Thymus (tissue), 11 donors: Measurements from ENCODE around the gene ANGEL2. TPM values are rescaled to one million over a fixed set of nuclear protein-coding genes. Genes with fewer than 3 reads are reported as not detected.
A peak's percentile ranks its signal among the peaks of the same experiment; 100 is the strongest.

Experiments used
- DNase-seq, 9 donors: peaks; one replicate each; pipeline ENCODE4 v3.0.0-alpha.2; 2013; ENCODE audit warnings: low spot score in 9 of 9, low read depth in 6 of 9, missing footprints in 1 of 9
- H3K27ac ChIP-seq, 2 donors: one replicate each; pipeline ENCODE4 v1.5.1; 2013; ENCODE audit warnings: control low read depth in 1 of 2, low read depth in 1 of 2, low read length in 1 of 2, mild to moderate bottlenecking in 1 of 2, moderate library complexity in 1 of 2
- H3K27me3 ChIP-seq, 2 donors: one replicate each; pipeline ENCODE4 v1.5.1; 2013; ENCODE audit warnings: low read length in 1 of 2; ENCODE audit not compliant: control insufficient read depth in 2 of 2, insufficient read depth in 1 of 2
- H3K36me3 ChIP-seq, 2 donors: one replicate each; pipeline ENCODE4 v1.5.1; 2013; ENCODE audit warnings: low read length in 1 of 2, mild to moderate bottlenecking in 1 of 2, moderate library complexity in 1 of 2; ENCODE audit not compliant: control insufficient read depth in 2 of 2, insufficient read depth in 2 of 2
- H3K4me1 ChIP-seq, 2 donors: one replicate each; pipeline ENCODE4 v1.5.1; 2013; ENCODE audit warnings: low read length in 2 of 2; ENCODE audit not compliant: control insufficient read depth in 2 of 2, insufficient read depth in 2 of 2
- H3K4me3 ChIP-seq, 2 donors: one replicate each; pipeline ENCODE4 v1.5.1; 2013; ENCODE audit warnings: low read length in 2 of 2, control low read depth in 1 of 2, mild to moderate bottlenecking in 1 of 2
- H3K9me3 ChIP-seq, 2 donors: one replicate each; pipeline ENCODE4 v1.5.1; 2013; ENCODE audit warnings: low read length in 1 of 2, mild to moderate bottlenecking in 1 of 2; ENCODE audit not compliant: control insufficient read depth in 2 of 2, insufficient read depth in 1 of 2
- WGBS: extraction: QIAGEN DNeasy Blood & Tissue Kit; methylation state at CpG from one replicate; pipeline ENCODE4 v1.1.7; 2013; 5-methylcytosine and 5-hydroxymethylcytosine counted together
- polyA plus RNA-seq: library from polyadenylated mRNA; stranded (reverse); fragments of 200-250 nt; gene quantifications from one replicate; pipeline ENCODE4 v1.2.3, GENCODE V29; 2013
- total RNA-seq: library from RNA; stranded (reverse); fragments of 120-200 nt; gene quantifications from one replicate; pipeline ENCODE4 v1.2.4, GENCODE V29; 2013
- donor health status: healthy.

Gene ANGEL2
- total and polyA plus RNA-seq, 2 donors: 27.5 to 35.6 TPM

DNA sequence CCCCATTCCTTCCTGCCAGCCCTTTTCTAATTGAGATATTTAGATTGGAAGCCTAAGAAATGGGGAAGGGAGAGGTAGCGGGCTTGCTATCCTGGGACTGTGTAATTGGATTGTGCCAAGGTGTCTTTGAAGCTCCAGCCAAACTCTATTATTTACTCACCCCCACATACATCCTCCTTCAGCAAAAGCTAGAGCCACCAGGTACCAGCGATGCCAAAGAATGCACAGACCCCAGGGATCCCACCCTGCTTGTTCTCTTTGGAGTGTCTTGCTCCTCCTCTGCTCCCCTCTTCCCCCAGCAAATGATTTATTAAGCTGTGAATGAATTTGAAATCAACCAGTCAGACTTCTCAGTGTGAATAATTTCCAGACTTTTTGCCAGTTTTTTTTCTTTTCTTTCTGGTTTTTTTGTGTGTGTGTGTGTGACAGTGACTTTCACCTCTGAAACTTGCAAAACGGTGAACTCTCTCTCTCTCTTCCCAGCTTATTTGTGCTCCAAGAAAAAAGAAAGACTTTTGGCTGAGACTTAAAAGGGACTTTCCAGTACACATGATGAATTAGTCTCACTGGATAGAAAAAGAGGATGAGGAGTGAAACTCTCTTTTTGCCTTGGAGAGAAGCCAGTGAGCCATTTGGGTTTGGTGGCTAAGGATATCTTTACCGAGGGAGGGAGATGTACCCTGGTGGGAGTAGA lies 63.6 kb downstream of the ANGEL2 start:
- peak in 1 of 9 donors; percentile 25 for DNase-seq
- H3K9me3 ChIP-seq: peaks cover 0 to 2% of the 10 kb centered on the region in 2 donors
- peaks cover 3 to 39% of the 10 kb centered on the region in 2 donors for H3K4me1 ChIP-seq
- no peaks in the 10 kb centered on the region for H3K36me3 ChIP-seq
- H3K27me3 ChIP-seq: peaks cover 0 to 30% of the 10 kb centered on the region in 2 donors
- H3K27ac ChIP-seq: peak overlapping the region in 1 of 2 donors; percentile 62
- peak overlapping the region in 1 of 2 donors; percentile 16 for H3K4me3 ChIP-seq
- 94% methylated on average over 4 of the region's 4 CpGs for WGBS

DNA sequence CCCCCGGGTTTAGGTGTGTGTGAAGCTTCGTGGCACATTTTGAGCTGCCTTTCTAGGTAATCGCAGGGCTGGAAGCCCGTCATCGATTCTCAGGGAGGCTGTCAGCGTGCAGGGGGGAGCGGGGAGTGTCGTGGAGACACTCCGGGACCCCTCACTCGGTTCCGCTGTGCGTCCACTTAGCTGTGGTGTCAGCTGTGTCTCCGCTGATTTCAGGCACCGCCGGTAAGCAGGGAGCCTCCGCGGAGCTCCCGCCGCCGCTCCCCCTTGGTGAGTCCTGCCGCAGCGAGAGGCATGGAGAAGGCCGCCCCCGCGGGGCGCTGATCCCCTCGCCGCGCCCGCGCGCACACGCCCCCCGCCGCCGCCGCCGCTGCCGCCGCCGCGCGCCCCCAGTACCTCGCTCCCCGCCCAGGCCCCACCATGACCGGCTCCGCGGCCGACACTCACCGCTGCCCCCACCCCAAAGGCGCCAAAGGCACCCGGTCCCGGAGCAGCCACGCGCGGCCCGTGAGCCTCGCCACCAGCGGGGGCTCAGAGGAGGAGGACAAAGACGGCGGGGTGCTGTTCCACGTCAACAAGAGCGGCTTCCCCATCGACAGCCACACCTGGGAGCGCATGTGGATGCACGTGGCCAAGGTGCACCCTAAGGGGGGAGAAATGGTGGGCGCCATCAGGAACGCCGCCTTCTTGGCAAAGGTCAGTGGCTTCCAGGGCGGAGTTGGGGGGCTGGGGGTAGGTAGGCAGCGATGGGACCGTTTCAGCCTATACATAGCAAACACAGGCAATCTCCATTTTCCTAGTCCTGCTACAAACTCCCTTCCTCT lies 64.3 kb downstream of the ANGEL2 start:
- 14% methylated on average over 72 of the region's 72 CpGs for WGBS
- H3K27ac ChIP-seq: peak overlapping the region in 1 of 2 donors; percentile 3
- peak overlapping the region; percentile 50 to 69 for H3K4me3 ChIP-seq

DNA sequence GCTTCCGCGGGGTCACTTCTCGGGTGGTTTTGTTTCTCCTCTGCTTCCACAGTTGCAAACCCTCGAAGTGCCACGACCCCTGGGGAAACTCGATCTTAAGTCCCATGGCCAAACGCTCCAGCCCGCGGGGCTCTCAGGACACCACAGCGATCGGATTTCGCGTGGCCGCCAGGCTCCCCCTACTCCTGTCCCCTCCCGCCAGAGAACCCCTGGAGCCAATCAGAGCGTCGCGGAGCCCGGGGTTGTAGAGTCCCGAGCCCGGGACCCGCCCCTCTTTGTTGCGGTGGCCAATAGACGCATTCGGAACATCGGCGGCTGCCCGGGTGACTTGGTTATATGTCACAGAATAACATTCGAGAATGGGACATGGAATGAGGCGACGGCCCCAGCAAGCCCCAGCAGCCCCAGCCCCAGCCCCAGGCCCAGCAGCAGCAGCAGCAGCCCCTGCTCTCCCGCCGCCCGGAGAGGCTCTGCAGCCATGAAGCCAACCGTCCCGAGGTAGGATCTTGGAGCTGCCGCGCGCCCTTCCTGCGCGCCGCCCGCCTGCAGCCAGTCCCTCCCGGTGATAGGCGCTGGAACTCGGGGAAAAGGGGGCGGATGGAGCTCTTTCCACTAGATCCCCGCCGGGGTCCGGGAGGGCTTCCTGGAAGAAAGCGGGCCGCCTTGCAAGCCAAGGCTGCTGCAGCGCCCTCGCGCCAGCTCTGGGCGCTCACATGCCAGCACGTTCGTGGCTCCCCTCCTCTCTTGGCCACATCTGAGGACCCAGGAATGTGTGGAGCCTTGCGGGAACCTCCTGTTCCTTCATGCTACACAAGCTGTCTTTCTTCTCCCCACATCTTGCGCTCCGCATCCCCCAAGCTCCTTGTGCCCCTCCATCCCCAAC lies 65.2 kb downstream of the ANGEL2 start, which contains the start of gene VASH2:
Gene VASH2 (plus strand): TSS at position 299 of the 883 bp plus-strand sequence. CDS start 1,002 bp downstream, outside the sequence.
- peaks cover 3 to 29% of the 10 kb centered on the region in 2 donors for H3K4me1 ChIP-seq
- DNase-seq: peak; percentile 33 to 86 (median 65)
- under 1% methylated on average over 61 of the region's 61 CpGs for WGBS
- H3K27ac ChIP-seq: peak within 1 kb of the TSS in 1 of 2 donors; percentile 41
- peak within 1 kb of the TSS; percentile 50 to 69 for H3K4me3 ChIP-seq
- peaks cover 0 to 2% of the 10 kb centered on the region in 2 donors for H3K9me3 ChIP-seq
- H3K27me3 ChIP-seq: peaks cover 0 to 30% of the 10 kb centered on the region in 2 donors
- H3K36me3 ChIP-seq: no peaks in the 10 kb centered on the region

More for the DNA sequence above, 64.3 kb downstream of the ANGEL2 start:
- Histone ChIP-seq H3K9me3 (peaks cover 0 to 2% of the 10 kb centered on the region in 2 donors), H3K4me1 (peaks cover 3 to 37% of the 10 kb centered on the region in 2 donors), H3K36me3 (no peaks in the 10 kb centered on the region), H3K27me3 (peaks cover 0 to 30% of the 10 kb centered on the region in 2 donors)
- DNase-seq: peak in 1 of 9 donors; percentile 16

DNA sequence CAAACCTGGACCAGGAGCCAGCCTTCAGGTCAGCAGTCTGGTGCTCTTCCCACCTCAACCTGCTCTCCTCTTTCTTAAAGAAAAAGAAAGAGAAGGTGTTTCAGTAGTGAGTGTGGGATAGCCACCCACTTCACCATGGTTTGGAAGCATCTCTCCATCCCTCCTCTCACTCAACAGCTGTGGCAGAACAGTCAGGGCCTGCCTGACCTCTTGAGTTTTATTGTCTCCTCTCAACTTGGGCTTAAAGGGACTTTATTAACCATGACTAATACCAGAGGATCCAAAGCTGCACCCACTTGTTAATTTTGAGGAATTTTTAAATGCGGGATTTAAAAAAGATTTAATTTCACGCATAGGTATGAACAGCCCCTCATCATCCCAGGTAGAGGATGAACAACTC lies 65.9 kb downstream of the ANGEL2 start:
- no peak for DNase-seq
- Histone ChIP-seq H3K27me3 (peaks cover 0 to 30% of the 10 kb centered on the region in 2 donors), H3K9me3 (peaks cover 0 to 2% of the 10 kb centered on the region in 2 donors), H3K36me3 (no peaks in the 10 kb centered on the region), H3K4me3 (peak overlapping the region; percentile 50 to 69), H3K27ac (no peak overlapping the region), H3K4me1 (peaks cover 3 to 25% of the 10 kb centered on the region in 2 donors)
- WGBS: 61% methylated on average over 2 of the region's 2 CpGs

DNA sequence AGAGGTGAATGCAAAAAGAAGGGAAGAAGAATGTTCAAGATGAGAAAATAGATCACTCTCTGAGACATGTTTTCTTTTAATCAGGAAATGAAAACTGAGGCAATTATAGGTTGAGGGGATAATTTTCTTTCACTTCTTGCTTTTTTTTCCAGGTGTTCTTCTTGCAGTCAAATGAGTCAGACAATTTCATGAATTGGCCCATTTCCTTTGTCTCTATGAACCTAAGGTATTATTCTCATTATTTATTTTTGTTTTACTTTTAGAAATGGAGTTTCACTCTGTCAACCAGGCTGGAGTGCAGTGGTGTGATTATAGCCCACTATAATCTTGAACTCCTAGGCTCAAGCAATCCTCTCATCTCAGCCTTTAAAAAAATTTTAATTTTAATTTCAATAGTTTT lies 68.8 kb downstream of the ANGEL2 start:
- Histone ChIP-seq H3K9me3 (peaks cover 0 to 2% of the 10 kb centered on the region in 2 donors), H3K36me3 (no peaks in the 10 kb centered on the region), H3K4me1 (peaks cover 3 to 16% of the 10 kb centered on the region in 2 donors), H3K27ac (no peak overlapping the region), H3K4me3 (no peak overlapping the region), H3K27me3 (peaks cover 0 to 25% of the 10 kb centered on the region in 2 donors)
- DNase-seq: no peak

DNA sequence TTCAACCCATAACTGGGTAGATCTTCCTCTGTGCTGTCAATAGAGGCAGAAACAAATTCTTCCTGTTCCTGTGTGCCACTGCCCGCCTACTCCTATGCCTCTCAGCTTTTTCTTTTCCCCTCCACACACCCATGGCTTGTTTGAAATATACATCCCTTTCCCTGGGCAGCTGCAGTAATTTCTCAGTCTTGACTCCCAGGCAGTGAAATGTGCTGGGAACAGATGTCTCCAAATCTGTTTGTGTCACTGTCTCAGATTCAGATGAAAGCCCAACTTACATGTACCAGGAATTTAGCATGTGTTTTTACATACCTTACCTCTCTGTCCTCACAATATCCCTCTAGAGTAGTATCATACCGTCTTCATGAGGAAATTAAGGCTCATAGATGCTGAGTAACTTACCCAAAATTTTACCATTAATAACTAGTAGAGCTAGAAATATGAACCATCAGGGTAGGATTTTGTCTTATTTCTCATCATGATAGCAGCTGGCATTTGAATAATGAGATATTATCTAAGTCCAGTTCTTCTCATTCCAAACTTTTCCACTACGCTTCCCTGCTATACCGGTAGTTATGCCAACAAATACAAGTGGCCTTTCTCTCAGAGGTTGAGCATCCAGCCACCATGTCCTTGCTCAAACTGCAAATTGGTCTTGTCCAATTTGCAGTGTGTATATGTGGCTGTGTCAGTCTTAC lies 70.1 kb downstream of the ANGEL2 start:
- H3K4me1 ChIP-seq: peaks cover 0 to 8% of the 10 kb centered on the region in 2 donors
- H3K9me3 ChIP-seq: peaks cover 0 to 2% of the 10 kb centered on the region in 2 donors
- no peaks in the 10 kb centered on the region for H3K36me3 ChIP-seq
- no peak overlapping the region for H3K27ac ChIP-seq
- WGBS: 96% methylated on average over 4 of the region's 4 CpGs
- no peak overlapping the region for H3K4me3 ChIP-seq
- H3K27me3 ChIP-seq: peaks cover 0 to 12% of the 10 kb centered on the region in 2 donors
- DNase-seq: no peak

DNA sequence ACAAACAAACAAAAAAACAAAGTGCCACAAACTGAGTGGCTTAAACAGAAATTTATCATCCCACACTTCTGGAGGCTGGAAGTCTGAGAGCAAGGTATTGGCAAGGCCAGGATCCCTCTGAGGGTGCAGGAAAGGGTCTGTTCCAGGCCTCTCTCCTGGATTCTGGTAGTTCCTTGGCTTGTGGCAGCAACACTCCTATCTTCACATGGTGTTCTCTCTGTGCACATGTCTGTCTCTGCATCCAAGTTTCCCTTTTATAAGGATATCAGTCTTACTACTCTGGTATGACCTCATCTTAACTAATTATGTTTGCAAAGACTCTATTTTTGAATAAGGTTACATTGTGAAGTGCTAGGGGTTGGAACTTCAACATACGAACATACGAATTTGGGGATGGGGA lies 70.6 kb downstream of the ANGEL2 start:
- Histone ChIP-seq H3K4me3 (no peak overlapping the region), H3K4me1 (peaks cover 0 to 5% of the 10 kb centered on the region in 2 donors), H3K36me3 (no peaks in the 10 kb centered on the region), H3K9me3 (no peaks in the 10 kb centered on the region), H3K27me3 (peaks cover 0 to 8% of the 10 kb centered on the region in 2 donors), H3K27ac (no peak overlapping the region)
- WGBS: 96% methylated on average over 2 of the region's 2 CpGs
- DNase-seq: no peak

DNA sequence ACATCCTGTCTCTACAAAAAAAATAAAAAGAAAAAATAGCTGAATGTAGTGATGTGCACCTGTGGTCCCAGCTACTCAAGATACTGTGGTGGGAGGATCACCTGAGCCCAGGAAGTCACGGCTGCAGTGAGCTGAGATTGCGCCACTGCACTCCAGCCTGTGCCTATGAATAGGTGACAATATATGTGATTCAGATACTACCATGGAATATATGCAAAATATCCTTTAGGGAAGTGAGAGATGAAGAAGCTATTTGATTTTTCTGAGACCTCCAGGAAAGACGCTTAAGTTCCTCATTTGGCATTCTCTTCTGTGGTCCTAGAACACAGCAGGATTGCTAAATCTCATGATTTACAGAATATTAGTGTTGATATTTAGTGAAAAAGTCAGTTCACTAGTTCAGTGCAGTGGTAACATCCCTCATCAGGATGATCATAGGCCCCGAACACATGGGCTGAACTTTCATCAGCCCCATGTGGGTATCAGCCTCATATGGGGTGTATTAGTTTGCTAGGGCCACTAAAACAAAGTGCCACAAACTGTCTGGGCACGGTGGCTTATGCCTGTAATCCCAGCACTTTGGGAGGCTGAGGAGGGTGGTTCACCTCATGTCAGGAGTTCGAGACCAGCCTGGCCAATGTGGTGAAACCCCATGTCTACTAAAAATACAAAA lies 71.3 kb downstream of the ANGEL2 start:
- Histone ChIP-seq H3K36me3 (no peaks in the 10 kb centered on the region), H3K4me3 (no peak overlapping the region), H3K27me3 (peaks cover 0 to 1% of the 10 kb centered on the region in 2 donors), H3K4me1 (no peaks in the 10 kb centered on the region), H3K9me3 (no peaks in the 10 kb centered on the region), H3K27ac (no peak overlapping the region)
- no peak for DNase-seq
- WGBS: 85% methylated on average over 6 of the region's 6 CpGs
